Stimulated activated naive CD8-positive, alpha-beta T cell treated with anti-CD3 and anti-CD28 coated beads, Interleukin-15, Interleukin-2, amounts not matched to agents 100 ng/mL and 50 ng/mL, for 24 hours (primary cell): Measurements from ENCODE around the gene CDC42EP3.

ENCODE experiments used
- H3K27ac Mint-ChIP-seq: one replicate; pipeline ENCODE4 v1.8.0; 2021; ENCODE audit warnings: mild to moderate bottlenecking, mixed read lengths
- H3K27me3 Mint-ChIP-seq: one replicate; pipeline ENCODE4 v1.8.0; 2021; ENCODE audit warnings: mixed read lengths
- H3K36me3 Mint-ChIP-seq: one replicate; pipeline ENCODE4 v1.8.0; 2021; ENCODE audit warnings: low read depth, mixed read lengths
- H3K4me1 Mint-ChIP-seq: one replicate; pipeline ENCODE4 v1.8.0; 2021; ENCODE audit warnings: low read depth, mixed read lengths
- H3K4me3 Mint-ChIP-seq: one replicate; pipeline ENCODE4 v1.8.0; 2021; ENCODE audit warnings: mild to moderate bottlenecking, mixed read lengths
- H3K9me3 Mint-ChIP-seq: one replicate; pipeline ENCODE4 v1.8.0; 2021; ENCODE audit warnings: mixed read lengths

The CDC42EP3 gene

GRCh38 chr2:37671816-37672103 lies 318 bp upstream of the CDC42EP3 start:
- Mint-ChIP-seq H3K4me1 (peaks cover 63% of the 10 kb centered on the region), H3K9me3 (no peaks in the 10 kb centered on the region), H3K36me3 (peaks cover 20% of the 10 kb centered on the region), H3K27me3 (no peaks in the 10 kb centered on the region), H3K27ac (peak overlapping the region; percentile 78), H3K4me3 (peak overlapping the region; percentile 84)

- Mint-ChIP-seq H3K4me1 (peaks cover 62% of the 10 kb centered on the region), H3K27me3 (no peaks in the 10 kb centered on the region), H3K9me3 (no peaks in the 10 kb centered on the region), H3K4me3 (peak overlapping the region; percentile 91), H3K36me3 (peaks cover 25% of the 10 kb centered on the region), H3K27ac (peak overlapping the region; percentile 95)
Observed at GRCh38 chr2:37670378-37671008, 949 bp downstream of the CDC42EP3 start.

- H3K27ac Mint-ChIP-seq, result peak overlapping the region; percentile 15
- H3K4me3 Mint-ChIP-seq, result peak overlapping the region; percentile 91
- H3K36me3 Mint-ChIP-seq, result peaks cover 31% of the 10 kb centered on the region
- no peaks in the 10 kb centered on the region for H3K9me3 Mint-ChIP-seq
- H3K4me1 Mint-ChIP-seq, result peaks cover 61% of the 10 kb centered on the region
- H3K27me3 Mint-ChIP-seq, result no peaks in the 10 kb centered on the region
Observed at GRCh38 chr2:37669446-37669845, 2.0 kb downstream of the CDC42EP3 start.

- Mint-ChIP-seq H3K4me3 (no peak overlapping the region), H3K27ac (no peak overlapping the region), H3K4me1 (peaks cover 69% of the 10 kb centered on the region), H3K9me3 (no peaks in the 10 kb centered on the region), H3K36me3 (peaks cover 42% of the 10 kb centered on the region), H3K27me3 (no peaks in the 10 kb centered on the region)
Observed at GRCh38 chr2:37667704-37668103, 3.7 kb downstream of the CDC42EP3 start.

- Mint-ChIP-seq H3K4me3 (no peak overlapping the region), H3K36me3 (peaks cover 48% of the 10 kb centered on the region), H3K9me3 (no peaks in the 10 kb centered on the region), H3K4me1 (peaks cover 75% of the 10 kb centered on the region), H3K27me3 (no peaks in the 10 kb centered on the region), H3K27ac (no peak overlapping the region)
Observed at GRCh38 chr2:37666772-37667171, 4.7 kb downstream of the CDC42EP3 start.

GRCh38 chr2:37665604-37666362 lies 5.7 kb downstream of the CDC42EP3 start:
- H3K4me1 Mint-ChIP-seq, result peaks cover 81% of the 10 kb centered on the region
- H3K27ac Mint-ChIP-seq, result peak overlapping the region; percentile 42
- no peak overlapping the region for H3K4me3 Mint-ChIP-seq
- no peaks in the 10 kb centered on the region for H3K9me3 Mint-ChIP-seq
- H3K27me3 Mint-ChIP-seq, result no peaks in the 10 kb centered on the region
- H3K36me3 Mint-ChIP-seq, result peaks cover 54% of the 10 kb centered on the region

GRCh38 chr2:37665043-37665442 lies 6.4 kb downstream of the CDC42EP3 start:
- peak overlapping the region; percentile 14 for H3K27ac Mint-ChIP-seq
- H3K36me3 Mint-ChIP-seq, result peaks cover 54% of the 10 kb centered on the region
- H3K9me3 Mint-ChIP-seq, result no peaks in the 10 kb centered on the region
- no peak overlapping the region for H3K4me3 Mint-ChIP-seq
- no peaks in the 10 kb centered on the region for H3K27me3 Mint-ChIP-seq
- H3K4me1 Mint-ChIP-seq, result peaks cover 81% of the 10 kb centered on the region

GRCh38 chr2:37664231-37664643 lies 7.2 kb downstream of the CDC42EP3 start:
- peaks cover 81% of the 10 kb centered on the region for H3K4me1 Mint-ChIP-seq
- H3K27me3 Mint-ChIP-seq, result no peaks in the 10 kb centered on the region
- H3K27ac Mint-ChIP-seq, result peak overlapping the region; percentile 4
- H3K9me3 Mint-ChIP-seq, result no peaks in the 10 kb centered on the region
- H3K4me3 Mint-ChIP-seq, result no peak overlapping the region
- H3K36me3 Mint-ChIP-seq, result peaks cover 54% of the 10 kb centered on the region

GRCh38 chr2:37663390-37663789 lies 8.1 kb downstream of the CDC42EP3 start:
- H3K9me3 Mint-ChIP-seq, result no peaks in the 10 kb centered on the region
- H3K36me3 Mint-ChIP-seq, result peaks cover 46% of the 10 kb centered on the region
- H3K27me3 Mint-ChIP-seq, result no peaks in the 10 kb centered on the region
- peak overlapping the region; percentile 4 for H3K27ac Mint-ChIP-seq
- no peak overlapping the region for H3K4me3 Mint-ChIP-seq
- H3K4me1 Mint-ChIP-seq, result peaks cover 81% of the 10 kb centered on the region

- Mint-ChIP-seq H3K36me3 (peaks cover 42% of the 10 kb centered on the region), H3K4me3 (no peak overlapping the region), H3K27me3 (no peaks in the 10 kb centered on the region), H3K27ac (peak overlapping the region; percentile 42), H3K4me1 (peaks cover 90% of the 10 kb centered on the region), H3K9me3 (no peaks in the 10 kb centered on the region)
Observed at GRCh38 chr2:37659723-37660122, 11.7 kb downstream of the CDC42EP3 start.

- peak overlapping the region; percentile 2 for H3K27ac Mint-ChIP-seq
- peaks cover 90% of the 10 kb centered on the region for H3K4me1 Mint-ChIP-seq
- no peak overlapping the region for H3K4me3 Mint-ChIP-seq
- H3K9me3 Mint-ChIP-seq, result no peaks in the 10 kb centered on the region
- no peaks in the 10 kb centered on the region for H3K27me3 Mint-ChIP-seq
- peaks cover 38% of the 10 kb centered on the region for H3K36me3 Mint-ChIP-seq
Observed at GRCh38 chr2:37658682-37659081, 12.8 kb downstream of the CDC42EP3 start.

- Mint-ChIP-seq H3K4me3 (no peak overlapping the region), H3K27ac (peak overlapping the region; percentile 74)
Observed at GRCh38 chr2:37657471-37657870, 14.0 kb downstream of the CDC42EP3 start.

GRCh38 chr2:37656512-37657423 lies 14.7 kb downstream of the CDC42EP3 start:
- H3K27me3 Mint-ChIP-seq, result no peaks in the 10 kb centered on the region
- no peaks in the 10 kb centered on the region for H3K9me3 Mint-ChIP-seq
- peaks cover 96% of the 10 kb centered on the region for H3K4me1 Mint-ChIP-seq
- H3K36me3 Mint-ChIP-seq, result peaks cover 31% of the 10 kb centered on the region
- H3K4me3 Mint-ChIP-seq, result peak overlapping the region; percentile 29
- peak overlapping the region; percentile 86 for H3K27ac Mint-ChIP-seq

More at GRCh38 chr2:37657471-37657870, 14.0 kb downstream of the CDC42EP3 start:
- peaks cover 35% of the 10 kb centered on the region for H3K36me3 Mint-ChIP-seq
- no peaks in the 10 kb centered on the region for H3K9me3 Mint-ChIP-seq
- H3K27me3 Mint-ChIP-seq, result no peaks in the 10 kb centered on the region
- H3K4me1 Mint-ChIP-seq, result peaks cover 96% of the 10 kb centered on the region

- H3K4me3 Mint-ChIP-seq, result peak overlapping the region; percentile 40
Observed at GRCh38 chr2:37654932-37655841, 16.3 kb downstream of the CDC42EP3 start.

More at GRCh38 chr2:37654932-37655841, 16.3 kb downstream of the CDC42EP3 start:
- Mint-ChIP-seq H3K27me3 (no peaks in the 10 kb centered on the region), H3K27ac (peak overlapping the region; percentile 86), H3K4me1 (peaks cover 98% of the 10 kb centered on the region), H3K9me3 (no peaks in the 10 kb centered on the region), H3K36me3 (peaks cover 35% of the 10 kb centered on the region)
